ENCODE measurements around the gene RFPL2.
"Not testable (repeated sequence)": the region's sequence is repeated elsewhere in the genome, so short reads cannot be mapped to it uniquely, and the experiment has no call there.

Gene RFPL2

GRCh38 chr22:32205974-32206773, 1.3 kb upstream of the RFPL2 start:
- FAIRE-seq: no peak

- FAIRE-seq: no peak
Measured at GRCh38 chr22:32204040-32204855, 625 bp downstream of the RFPL2 start.

DNA sequence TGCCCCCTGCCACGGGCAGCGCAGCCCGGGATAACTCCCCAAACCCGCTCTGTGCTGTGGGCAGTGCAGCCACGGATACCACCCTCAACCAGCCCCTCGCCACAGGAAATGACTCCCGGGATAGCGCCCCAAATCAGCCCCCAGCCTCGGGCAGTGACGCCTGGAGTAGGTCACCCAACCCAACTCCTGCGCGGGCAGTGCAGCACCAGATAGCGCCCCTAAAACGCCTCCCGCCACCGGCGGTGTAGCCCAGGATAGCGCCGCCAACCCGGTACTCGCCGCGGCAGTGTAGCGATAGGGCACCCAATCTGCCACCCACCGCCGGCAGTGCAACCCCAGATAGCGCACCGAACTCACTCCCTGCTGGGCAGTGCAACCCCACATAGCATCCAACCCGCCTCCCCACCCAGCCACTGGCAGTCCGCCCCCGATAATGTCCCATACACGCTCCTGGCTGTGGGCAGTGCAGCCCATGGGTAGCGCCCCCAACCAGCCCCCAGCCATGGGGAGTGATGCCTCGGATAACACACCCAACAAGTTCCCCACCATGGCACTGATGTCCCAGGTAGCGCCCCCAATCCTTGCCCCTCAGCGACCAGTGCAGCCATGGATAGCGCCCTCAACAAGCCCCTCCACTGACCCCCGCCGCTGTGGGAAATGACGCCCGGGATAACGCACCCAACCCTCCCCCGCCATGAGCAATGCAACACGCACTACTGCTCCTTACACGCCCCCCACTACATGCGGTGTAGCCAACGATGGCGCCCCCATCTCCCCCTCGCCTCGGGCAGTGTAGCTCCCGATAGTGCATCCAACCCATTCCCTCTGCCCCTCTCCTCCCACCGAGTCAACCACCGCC, 1.5 kb downstream of the RFPL2 start:
- FAIRE-seq: no peak

DNA sequence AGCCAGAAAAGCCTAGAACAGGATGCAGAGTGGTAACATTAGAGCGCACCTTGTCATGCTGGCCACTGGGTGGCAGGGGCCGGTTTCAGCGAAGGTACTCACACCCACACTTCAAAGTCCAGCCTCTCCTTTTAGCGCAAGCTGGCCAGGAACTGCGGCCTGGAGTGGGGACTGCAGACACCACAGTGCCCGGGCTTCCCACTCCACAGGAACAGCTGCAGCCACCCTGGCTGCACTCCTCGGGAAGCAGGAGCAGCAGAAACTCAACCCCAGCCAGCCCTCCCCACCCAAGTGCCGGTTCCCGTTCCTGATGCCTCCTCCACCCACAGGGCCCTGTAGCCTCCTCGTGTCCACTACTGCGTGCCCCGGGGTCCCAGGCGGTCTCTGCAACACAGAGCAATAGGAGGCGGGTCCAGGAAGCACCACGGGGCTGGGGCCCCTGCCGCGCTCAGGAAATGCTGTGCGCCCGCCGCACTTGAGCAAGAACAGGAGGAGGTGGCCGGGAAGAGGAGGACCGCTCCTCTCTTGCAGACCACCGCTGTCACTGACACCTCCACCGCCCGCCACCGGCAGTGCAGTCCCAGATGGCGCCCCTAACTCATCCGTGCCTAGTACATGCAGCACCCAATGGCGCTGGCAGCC, 2.2 kb downstream of the RFPL2 start:
- FAIRE-seq: no peak

- no peak for FAIRE-seq
Measured at GRCh38 chr22:32202161-32202538, 2.7 kb downstream of the RFPL2 start.

DNA sequence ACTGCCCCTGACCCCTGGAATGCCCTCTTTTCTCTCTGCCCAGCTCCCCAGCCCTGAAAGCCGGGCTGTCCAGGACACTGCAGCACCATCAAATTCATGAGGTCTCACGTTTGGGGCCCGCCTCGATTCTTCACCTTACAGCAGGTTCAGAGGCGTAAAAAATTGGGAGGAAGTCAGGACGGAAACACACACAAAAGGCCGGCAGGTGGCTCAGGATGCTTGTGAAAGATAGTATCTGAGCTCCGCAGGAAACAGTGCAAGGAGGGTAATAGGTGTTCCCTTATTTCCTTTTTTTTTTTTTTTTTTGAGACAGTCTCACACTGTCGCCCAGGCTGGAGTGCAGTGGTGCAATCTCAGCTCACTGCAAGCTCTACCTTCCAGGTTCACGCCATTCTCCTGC, 4.1 kb downstream of the RFPL2 start:
- FAIRE-seq: no peak

GRCh38 chr22:32199961-32200360, 4.9 kb downstream of the RFPL2 start:
- no peak for FAIRE-seq

DNA sequence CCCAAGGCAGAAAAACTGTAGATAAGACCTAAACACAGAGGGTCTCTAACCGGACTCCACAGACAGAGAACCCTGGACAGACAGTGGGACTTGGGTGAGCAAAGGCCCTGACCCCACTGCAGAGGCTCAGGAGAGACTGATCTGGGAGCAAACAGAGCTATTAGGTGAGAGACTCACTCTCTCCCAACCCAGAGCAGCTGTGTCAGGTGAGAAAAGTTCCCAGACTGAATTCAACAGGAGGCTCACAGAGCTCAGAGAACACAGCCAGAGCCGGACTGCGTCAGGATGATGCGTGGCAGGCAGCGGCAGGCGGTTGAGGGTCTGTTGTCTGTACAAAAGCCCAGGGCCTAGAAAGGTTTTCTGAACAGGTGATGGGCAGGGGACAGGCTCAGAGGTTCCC, 5.5 kb downstream of the RFPL2 start:
- FAIRE-seq: no peak

- FAIRE-seq: not testable (repeated sequence)
Measured at GRCh38 chr22:32197553-32198226, 7.2 kb downstream of the RFPL2 start.

GRCh38 chr22:32195900-32196299, 9.0 kb downstream of the RFPL2 start:
- not testable (repeated sequence) for FAIRE-seq

DNA sequence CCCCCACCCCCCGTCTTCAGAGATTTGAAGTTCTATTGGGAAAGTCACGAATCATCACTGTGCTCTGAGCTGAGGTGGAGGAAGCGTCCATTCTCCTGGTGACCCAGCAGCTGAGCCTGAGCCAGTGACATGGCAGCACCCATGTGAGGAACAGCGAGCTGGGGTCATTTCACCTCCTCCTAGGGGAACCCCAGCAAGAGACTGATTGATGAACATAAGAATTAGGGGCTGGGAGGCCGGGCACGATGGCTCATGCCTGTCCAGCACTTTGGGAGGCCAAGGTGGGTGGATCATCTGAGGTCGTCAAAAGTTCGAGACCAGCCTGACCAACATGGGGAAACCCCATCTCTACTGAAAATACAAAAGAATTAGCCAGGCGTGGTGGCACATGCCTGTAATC, 11.5 kb downstream of the RFPL2 start:
- not testable (repeated sequence) for FAIRE-seq

- not testable (repeated sequence) for FAIRE-seq
Measured at GRCh38 chr22:32191021-32191420, 13.9 kb downstream of the RFPL2 start.

- FAIRE-seq: no peak
Measured at GRCh38 chr22:32185821-32186220, 19.1 kb downstream of the RFPL2 start.

DNA sequence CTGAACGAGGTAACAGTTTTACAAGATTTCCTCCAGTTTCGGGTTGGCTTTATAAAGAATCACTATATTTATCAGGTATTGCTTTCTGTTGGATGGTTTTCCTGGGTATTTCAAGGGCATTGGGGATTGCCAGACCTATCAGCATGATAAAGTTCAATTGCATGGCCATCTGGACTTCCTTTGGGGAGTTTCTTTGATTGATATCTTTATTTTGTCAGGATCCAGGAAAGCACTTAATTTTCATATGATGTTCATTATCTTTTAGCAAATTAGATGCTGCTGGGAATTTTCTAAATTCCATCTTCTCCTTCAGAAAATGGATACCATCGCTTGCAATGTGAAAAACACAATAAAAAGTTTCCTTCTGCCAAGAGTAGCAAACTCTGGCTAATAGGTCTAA, 21.2 kb downstream of the RFPL2 start:
- FAIRE-seq: no peak

GRCh38 chr22:32181043-32181442, 23.8 kb downstream of the RFPL2 start:
- no peak for FAIRE-seq

GRCh38 chr22:32177221-32177765, 27.6 kb downstream of the RFPL2 start:
- no peak for FAIRE-seq

DNA sequence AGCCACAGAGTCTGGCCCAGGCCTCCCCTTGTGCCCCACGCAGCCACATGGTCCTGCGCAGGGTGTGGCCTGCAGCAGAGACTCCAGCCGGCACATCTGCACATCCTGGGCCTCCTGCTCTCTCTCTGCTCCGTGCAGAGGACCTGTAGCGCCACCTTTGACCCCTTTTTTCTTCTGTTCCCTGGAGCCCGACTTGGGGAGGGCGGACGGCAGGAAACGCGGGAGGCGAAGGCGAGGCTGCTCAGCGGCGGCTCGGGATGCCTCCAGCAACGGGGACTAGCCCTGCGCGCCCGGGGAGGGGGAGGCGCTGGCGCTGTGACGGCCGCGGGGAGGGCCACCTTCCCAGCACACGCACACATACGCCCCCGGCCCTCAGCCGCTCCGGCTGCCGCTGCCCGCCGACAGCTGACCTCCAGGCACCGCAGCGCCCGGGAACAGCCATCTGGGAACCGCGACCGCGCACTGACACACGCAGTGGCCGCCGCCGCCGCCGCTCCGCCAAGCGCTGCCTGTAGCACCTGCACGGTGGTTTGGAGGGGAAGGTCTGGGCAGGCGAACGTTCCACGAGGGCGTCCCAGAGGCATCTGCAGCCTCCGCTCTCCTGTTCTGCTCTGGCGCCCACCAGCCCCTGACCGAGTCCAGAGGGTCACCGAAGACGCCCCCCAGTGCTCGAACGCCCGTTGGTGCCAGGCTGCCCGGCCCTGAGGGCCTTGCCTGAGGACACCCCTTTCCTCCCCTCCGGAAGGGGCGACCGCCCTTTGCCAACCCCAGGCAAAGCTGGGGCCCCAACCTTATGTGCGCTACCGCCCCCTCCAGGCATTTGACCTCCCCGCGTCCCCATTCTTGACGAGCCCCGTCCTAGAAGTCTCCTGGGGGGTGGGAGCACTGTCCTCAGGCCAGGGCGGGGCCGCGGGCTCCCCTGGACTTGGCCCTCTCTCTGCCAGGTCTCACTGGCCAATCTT, 28.9 kb downstream of the RFPL2 start:
- no peak for FAIRE-seq

DNA sequence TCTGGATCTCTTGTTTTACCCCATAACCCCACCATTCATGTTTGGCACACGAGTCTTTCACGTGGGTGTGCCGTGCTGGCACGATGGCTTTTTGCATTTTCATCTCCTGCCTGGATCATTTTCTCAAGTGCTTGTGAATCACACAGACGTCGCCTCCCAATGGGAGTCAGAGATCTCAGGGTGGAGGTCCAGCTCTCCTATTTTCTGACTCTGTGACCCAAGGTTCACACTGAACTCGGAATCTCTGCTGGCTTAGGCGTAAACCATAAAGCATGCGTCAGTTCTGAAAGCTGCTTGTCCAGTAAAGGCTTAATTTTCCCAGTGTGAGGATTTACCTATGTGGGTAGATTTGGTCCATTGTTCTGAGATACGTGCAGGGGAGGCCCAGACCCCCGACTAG, 29.8 kb downstream of the RFPL2 start:
- no peak for FAIRE-seq

- no peak for FAIRE-seq
Measured at GRCh38 chr22:32165681-32166080, 39.2 kb downstream of the RFPL2 start.

- FAIRE-seq: no peak
Measured at GRCh38 chr22:32164075-32164860, 40.6 kb downstream of the RFPL2 start.
